Calu3 (cell line): Measurements from ENCODE around the gene KRTAP10-1. TPM values are rescaled to one million over a fixed set of nuclear protein-coding genes. Genes with fewer than 3 reads are reported as not detected.

ENCODE experiments used
- BruUV-seq: library from RNA; stranded (reverse); fragments of 400-500 nt; replicated peaks from 2 replicates; lab custom pipeline; 2021; lab: Mats Ljungman, UMichigan
- CTCF ChIA-PET: fragments of 300-600 bp; sonication (Branson Sonifier 250); formaldehyde crosslinking; loops from one replicate; lab custom pipeline; 2022; ENCODE audit warnings: antibody characterized with exemption; lab: Charles Lee
- DNase-seq: peaks from one replicate; pipeline ENCODE4 v3.0.0; 2022
- H3K27ac Mint-ChIP-seq: one replicate; pipeline ENCODE4 v1.8.0; 2022; ENCODE audit warnings: mixed read lengths; ENCODE audit not compliant: unreplicated experiment
- H3K27me3 Mint-ChIP-seq: one replicate; pipeline ENCODE4 v1.8.0; 2022; ENCODE audit warnings: mixed read lengths; ENCODE audit not compliant: unreplicated experiment
- H3K36me3 Mint-ChIP-seq: one replicate; pipeline ENCODE4 v1.8.0; 2022; ENCODE audit warnings: mild to moderate bottlenecking, moderate library complexity, mixed read lengths; ENCODE audit not compliant: insufficient read depth, unreplicated experiment
- H3K4me1 Mint-ChIP-seq: one replicate; pipeline ENCODE4 v1.8.0; 2022; ENCODE audit warnings: mild to moderate bottlenecking, low read depth, mixed read lengths; ENCODE audit not compliant: unreplicated experiment
- H3K4me3 Mint-ChIP-seq: one replicate; pipeline ENCODE4 v1.8.0; 2022; ENCODE audit warnings: mild to moderate bottlenecking, low read depth, moderate library complexity, mixed read lengths; ENCODE audit not compliant: unreplicated experiment
- H3K9me3 Mint-ChIP-seq: one replicate; pipeline ENCODE4 v1.8.0; 2022; ENCODE audit warnings: low read depth, mixed read lengths; ENCODE audit not compliant: unreplicated experiment
- CTCF ChIP-seq: fragments of 200-600 bp; IDR thresholded peaks from one replicate; pipeline ENCODE4 v1.8.0; 2022; ENCODE audit warnings: antibody characterized with exemption; ENCODE audit not compliant: unreplicated experiment
- intact Hi-C: fragments of 100-400 bp; cut with micrococcal nuclease; formaldehyde crosslinking; loops from one replicate; pipeline ENCODE4 v1.10.0; 2022; ENCODE audit not compliant: unreplicated experiment
- total RNA-seq: library from RNA; stranded (reverse); gene quantifications from 2 replicates; pipeline ENCODE4 v1.2.3, GENCODE V29; 2022

The KRTAP10-1 gene
- total RNA-seq, 1 experiment from 2014 or later, result not detected

GRCh38 chr21:44579833-44580144 lies 39.8 kb upstream of the KRTAP10-1 start:
- CTCF ChIA-PET, result interaction anchor here (0.7 to 0.9 kb wide), 3 partner anchors 69 to 201 kb away, joined by 3 to 12 read pairs (median 5); no protein-coding TSS in a partner anchor
- Mint-ChIP-seq H3K27ac (no peak overlapping the region), H3K4me3 (peak overlapping the region; percentile 54), H3K9me3 (peaks cover 11% of the 10 kb centered on the region), H3K4me1 (peaks cover 12% of the 10 kb centered on the region), H3K36me3 (peaks cover 3% of the 10 kb centered on the region), H3K27me3 (peaks cover 71% of the 10 kb centered on the region)
- intact Hi-C loops, result no loop called here
- DNase-seq, result no peak
- no peak for TF ChIP-seq CTCF
- no TSS peak for BruUV-seq

GRCh38 chr21:44579056-44579832 lies 39.2 kb upstream of the KRTAP10-1 start:
- Mint-ChIP-seq H3K27ac (no peak overlapping the region), H3K27me3 (peaks cover 71% of the 10 kb centered on the region), H3K36me3 (peaks cover 8% of the 10 kb centered on the region), H3K4me1 (peaks cover 18% of the 10 kb centered on the region), H3K9me3 (peaks cover 11% of the 10 kb centered on the region), H3K4me3 (peak overlapping the region; percentile 54)
- CTCF ChIA-PET, result no interaction called here
- intact Hi-C loops, result no loop called here
- TF ChIP-seq CTCF, result no peak
- no TSS peak for BruUV-seq
- no peak for DNase-seq

GRCh38 chr21:44578371-44579055 lies 38.5 kb upstream of the KRTAP10-1 start:
- Mint-ChIP-seq H3K27me3 (peaks cover 71% of the 10 kb centered on the region), H3K4me3 (no peak overlapping the region), H3K27ac (no peak overlapping the region), H3K9me3 (peaks cover 11% of the 10 kb centered on the region), H3K4me1 (peaks cover 19% of the 10 kb centered on the region), H3K36me3 (peaks cover 8% of the 10 kb centered on the region)
- DNase-seq, result no peak
- no TSS peak for BruUV-seq
- CTCF ChIA-PET, result no interaction called here
- no peak for TF ChIP-seq CTCF
- intact Hi-C loops, result no loop called here

GRCh38 chr21:44576025-44576420 lies 36.0 kb upstream of the KRTAP10-1 start:
- H3K27me3 Mint-ChIP-seq, result peaks cover 70% of the 10 kb centered on the region
- intact Hi-C loops, result no loop called here

More at GRCh38 chr21:44576025-44576420, 36.0 kb upstream of the KRTAP10-1 start:
- Mint-ChIP-seq H3K9me3 (peaks cover 7% of the 10 kb centered on the region), H3K27ac (no peak overlapping the region), H3K4me1 (peaks cover 19% of the 10 kb centered on the region), H3K36me3 (peaks cover 8% of the 10 kb centered on the region), H3K4me3 (no peak overlapping the region)
- CTCF ChIA-PET, result no interaction called here
- BruUV-seq, result no TSS peak
- TF ChIP-seq CTCF, result no peak
- DNase-seq, result no peak
